Neutrophil (primary cell): ENCODE data around the gene EPN2.

Experiments
- H3K27ac ChIP-seq: fragments of 200-600 bp; sonication (generic); 2 replicates; pipeline ENCODE4 v1.5.1; 2016; ENCODE audit warnings: mild to moderate bottlenecking, moderate library complexity
- H3K27me3 ChIP-seq: fragments of 200-600 bp; sonication (generic); 2 replicates; pipeline ENCODE4 v1.6.0; 2016; ENCODE audit warnings: mild to moderate bottlenecking
- H3K36me3 ChIP-seq: fragments of 200-600 bp; sonication (generic); 2 replicates; pipeline ENCODE4 v1.5.1; 2017
- H3K4me1 ChIP-seq, 2 experiments: fragments of 200-600 bp in 1 of 2; sonication (generic) in 1 of 2; 1 replicate in 1 of 2; 2 replicates in 1 of 2; pipeline versions ENCODE4 v1.5.1 to v1.6.1; 2013 to 2016; ENCODE audit warnings: low read depth in 1 of 2, low read length in 1 of 2, mild to moderate bottlenecking in 1 of 2, moderate library complexity in 1 of 2; ENCODE audit not compliant: control insufficient read depth in 1 of 2, insufficient read depth in 1 of 2
- H3K4me3 ChIP-seq, 2 experiments: fragments of 200-600 bp in 1 of 2; sonication (generic) in 1 of 2; 1 replicate in 1 of 2; 2 replicates in 1 of 2; pipeline ENCODE4 v1.5.1; 2013 to 2016; ENCODE audit warnings: low read depth in 1 of 2, low read length in 1 of 2, mild to moderate bottlenecking in 1 of 2, moderate library complexity in 1 of 2
- H3K9me3 ChIP-seq: fragments of 200-600 bp; sonication (generic); 2 replicates; pipeline ENCODE4 v1.5.1; 2016
- TF ChIP-seq, protein P1 (sequence below): fragments of 200-600 bp; sonication (generic); IDR thresholded peaks from 2 replicates; pipeline ENCODE4 v1.5.1; 2016; ENCODE audit warnings: antibody characterized with exemption

EPN2 gene

DNA sequence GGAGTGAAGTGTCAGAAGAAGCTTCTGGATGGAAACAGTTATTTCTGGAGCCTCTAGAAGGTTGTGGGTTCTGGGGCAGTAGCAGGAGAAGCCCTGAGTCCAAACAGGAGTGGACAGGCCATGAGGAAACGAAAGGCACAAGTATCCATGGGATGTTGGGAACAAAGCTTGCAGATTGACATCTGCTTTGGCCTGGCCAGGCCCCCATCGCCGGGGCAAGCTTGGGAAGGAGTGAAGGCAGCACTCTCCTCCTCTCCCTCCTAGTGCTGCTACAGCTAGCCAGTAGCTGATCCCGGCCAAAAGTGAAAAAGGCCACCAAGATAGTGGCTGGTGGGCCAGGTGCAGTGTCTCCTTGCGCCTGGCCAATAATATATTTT, 85.0 kb downstream of the EPN2 start:
- H3K27me3 ChIP-seq = peaks cover 62% of the 10 kb centered on the region
- H3K4me1 ChIP-seq = no peaks in the 10 kb centered on the region
- TF ChIP-seq, protein P1, sequence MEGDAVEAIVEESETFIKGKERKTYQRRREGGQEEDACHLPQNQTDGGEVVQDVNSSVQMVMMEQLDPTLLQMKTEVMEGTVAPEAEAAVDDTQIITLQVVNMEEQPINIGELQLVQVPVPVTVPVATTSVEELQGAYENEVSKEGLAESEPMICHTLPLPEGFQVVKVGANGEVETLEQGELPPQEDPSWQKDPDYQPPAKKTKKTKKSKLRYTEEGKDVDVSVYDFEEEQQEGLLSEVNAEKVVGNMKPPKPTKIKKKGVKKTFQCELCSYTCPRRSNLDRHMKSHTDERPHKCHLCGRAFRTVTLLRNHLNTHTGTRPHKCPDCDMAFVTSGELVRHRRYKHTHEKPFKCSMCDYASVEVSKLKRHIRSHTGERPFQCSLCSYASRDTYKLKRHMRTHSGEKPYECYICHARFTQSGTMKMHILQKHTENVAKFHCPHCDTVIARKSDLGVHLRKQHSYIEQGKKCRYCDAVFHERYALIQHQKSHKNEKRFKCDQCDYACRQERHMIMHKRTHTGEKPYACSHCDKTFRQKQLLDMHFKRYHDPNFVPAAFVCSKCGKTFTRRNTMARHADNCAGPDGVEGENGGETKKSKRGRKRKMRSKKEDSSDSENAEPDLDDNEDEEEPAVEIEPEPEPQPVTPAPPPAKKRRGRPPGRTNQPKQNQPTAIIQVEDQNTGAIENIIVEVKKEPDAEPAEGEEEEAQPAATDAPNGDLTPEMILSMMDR = no peak
- H3K4me3 ChIP-seq = no peak overlapping the region
- H3K36me3 ChIP-seq = no peaks in the 10 kb centered on the region
- H3K9me3 ChIP-seq = no peaks in the 10 kb centered on the region
- H3K27ac ChIP-seq = no peak overlapping the region

DNA sequence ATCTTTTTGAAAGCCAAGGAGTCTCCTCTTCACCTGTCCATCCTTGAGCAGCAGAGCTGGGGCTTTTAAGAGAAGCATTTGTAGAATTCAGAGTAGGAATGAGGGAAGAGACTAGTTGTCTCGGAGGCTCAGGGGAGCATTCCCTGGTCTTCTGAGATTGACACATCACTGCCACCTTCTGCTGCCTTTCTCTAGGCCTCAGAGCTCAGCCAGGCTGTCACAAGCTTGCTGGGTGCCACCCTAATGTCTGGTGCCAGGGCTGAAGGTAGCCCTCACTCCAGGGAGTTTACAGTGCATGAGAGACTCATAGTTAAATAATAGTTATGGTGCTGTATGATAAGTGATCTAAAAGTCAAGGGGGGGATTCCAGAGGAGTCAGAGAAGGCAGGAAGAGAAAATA, 85.7 kb downstream of the EPN2 start:
- TF ChIP-seq, protein P1 = no peak
- no peaks in the 10 kb centered on the region for H3K36me3 ChIP-seq
- no peaks in the 10 kb centered on the region for H3K9me3 ChIP-seq
- peaks cover 58% of the 10 kb centered on the region for H3K27me3 ChIP-seq
- H3K27ac ChIP-seq = no peak overlapping the region
- H3K4me3 ChIP-seq = no peak overlapping the region
- H3K4me1 ChIP-seq = no peaks in the 10 kb centered on the region

- H3K4me1 ChIP-seq = no peaks in the 10 kb centered on the region
- H3K27ac ChIP-seq = no peak overlapping the region
- H3K27me3 ChIP-seq = peaks cover 57% of the 10 kb centered on the region
- no peaks in the 10 kb centered on the region for H3K36me3 ChIP-seq
- H3K4me3 ChIP-seq = no peak overlapping the region
- H3K9me3 ChIP-seq = no peaks in the 10 kb centered on the region
- TF ChIP-seq, protein P1 = no peak
These were observed 88.4 kb downstream of the EPN2 start for GRCh38 chr17:19325542-19325941.

- no peaks in the 10 kb centered on the region for H3K9me3 ChIP-seq
- H3K36me3 ChIP-seq = no peaks in the 10 kb centered on the region
- H3K27ac ChIP-seq = no peak overlapping the region
- H3K4me3 ChIP-seq = no peak overlapping the region
- TF ChIP-seq, protein P1 = no peak
- peaks cover 41% of the 10 kb centered on the region for H3K27me3 ChIP-seq
- no peaks in the 10 kb centered on the region for H3K4me1 ChIP-seq
These were observed 90.0 kb downstream of the EPN2 start for GRCh38 chr17:19327031-19327783.

DNA sequence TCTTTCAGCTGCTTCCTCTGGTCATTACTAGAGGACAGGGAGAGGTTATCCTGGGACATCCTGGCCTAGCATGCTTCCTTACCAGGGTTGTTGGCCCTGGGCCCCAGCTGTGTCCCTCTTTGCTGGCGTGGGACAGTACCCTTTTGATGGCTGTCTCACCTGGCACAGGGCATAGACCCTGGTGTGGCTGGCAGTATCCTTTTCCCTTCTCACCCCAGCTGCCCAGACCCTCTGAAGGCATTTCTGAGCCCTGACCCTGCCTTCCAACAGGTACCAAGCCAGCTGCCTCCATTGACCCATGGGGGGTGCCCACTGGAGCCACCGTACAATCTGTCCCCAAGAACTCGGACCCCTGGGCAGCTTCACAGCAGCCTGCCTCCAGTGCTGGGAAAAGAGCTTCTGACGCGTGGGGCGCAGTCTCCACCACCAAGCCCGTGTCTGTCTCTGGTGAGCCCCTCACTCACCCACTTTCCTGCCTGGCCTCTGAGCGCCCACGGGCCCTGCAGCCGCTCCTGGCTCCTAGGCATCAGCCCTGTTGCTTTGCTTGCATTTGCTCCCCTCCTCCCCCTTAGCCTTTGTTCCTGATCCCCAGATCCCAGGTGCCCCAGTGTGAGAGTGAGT, 91.4 kb downstream of the EPN2 start:
- Histone ChIP-seq H3K27ac (no peak overlapping the region), H3K27me3 (peaks cover 40% of the 10 kb centered on the region), H3K4me1 (no peaks in the 10 kb centered on the region), H3K36me3 (no peaks in the 10 kb centered on the region), H3K4me3 (no peak overlapping the region), H3K9me3 (no peaks in the 10 kb centered on the region)
- TF ChIP-seq, protein P1 = no peak
